ENCODE results near the gene C5.
"Not testable (repeated sequence)": the region's sequence is repeated elsewhere in the genome, so short reads cannot be mapped to it uniquely, and the experiment has no call there.

The C5 gene

DNA sequence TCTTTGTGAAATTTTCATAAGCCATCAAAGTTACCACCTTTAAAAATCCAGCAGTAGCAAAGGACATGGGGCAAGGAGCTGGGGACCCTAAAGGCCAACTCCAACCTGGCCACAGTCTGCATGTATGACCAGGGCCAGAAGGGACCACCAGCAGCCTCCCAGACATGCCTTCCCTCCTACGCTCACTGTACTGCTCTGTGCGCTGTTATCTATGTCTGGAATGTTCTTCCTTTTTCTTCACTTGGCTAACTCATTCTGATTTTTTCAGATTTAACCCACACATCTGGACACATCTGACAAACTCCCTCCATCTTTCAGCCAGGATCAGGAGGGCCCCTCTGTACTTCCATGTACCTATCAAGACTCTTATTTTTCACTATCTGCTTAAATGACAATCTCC is 75.9 kb downstream of the C5 start:
- Histone ChIP-seq H3F3A (ENCODE audit: insufficient read depth, low read length) (no peaks in the 10 kb centered on the region), H4K20me1 (ENCODE audit: insufficient read depth, low read length) (no peaks in the 10 kb centered on the region), H2AFZ (ENCODE audit: low read length) (no peak overlapping the region), H3K9me2 (replicated peaks; ENCODE audit: insufficient read depth, low read length) (no peaks in the 10 kb centered on the region), H3K36me3 (replicated peaks; ENCODE audit: insufficient read depth, low read length) (no peaks in the 10 kb centered on the region), H3K9me3 (replicated peaks; ENCODE audit: insufficient read depth, low read length) (no peaks in the 10 kb centered on the region), H3K27ac (ENCODE audit: low read length) (no peak overlapping the region), H3K27me3 (replicated peaks; ENCODE audit: insufficient read depth, low read length) (no peaks in the 10 kb centered on the region), H3K4me1 (ENCODE audit: low read length) (peaks cover 16% of the 10 kb centered on the region), H3K4me3 (ENCODE audit: low read length) (no peak overlapping the region), H3K4me2 (ENCODE audit: low read depth, low read length) (no peak overlapping the region), H3K9ac (ENCODE audit: low read length) (no peak overlapping the region), H3K79me2 (ENCODE audit: low read length) (no peaks in the 10 kb centered on the region)
- TF ChIP-seq EZH2phosphoT487 (IDR thresholded peaks at IDR 0.05; ENCODE audit: low read length) (no peak), EZH2 (optimal IDR thresholded peaks at IDR 0.05; ENCODE audit: low read depth, low read length) (no peak)
- TF ChIP-seq, protein P1, sequence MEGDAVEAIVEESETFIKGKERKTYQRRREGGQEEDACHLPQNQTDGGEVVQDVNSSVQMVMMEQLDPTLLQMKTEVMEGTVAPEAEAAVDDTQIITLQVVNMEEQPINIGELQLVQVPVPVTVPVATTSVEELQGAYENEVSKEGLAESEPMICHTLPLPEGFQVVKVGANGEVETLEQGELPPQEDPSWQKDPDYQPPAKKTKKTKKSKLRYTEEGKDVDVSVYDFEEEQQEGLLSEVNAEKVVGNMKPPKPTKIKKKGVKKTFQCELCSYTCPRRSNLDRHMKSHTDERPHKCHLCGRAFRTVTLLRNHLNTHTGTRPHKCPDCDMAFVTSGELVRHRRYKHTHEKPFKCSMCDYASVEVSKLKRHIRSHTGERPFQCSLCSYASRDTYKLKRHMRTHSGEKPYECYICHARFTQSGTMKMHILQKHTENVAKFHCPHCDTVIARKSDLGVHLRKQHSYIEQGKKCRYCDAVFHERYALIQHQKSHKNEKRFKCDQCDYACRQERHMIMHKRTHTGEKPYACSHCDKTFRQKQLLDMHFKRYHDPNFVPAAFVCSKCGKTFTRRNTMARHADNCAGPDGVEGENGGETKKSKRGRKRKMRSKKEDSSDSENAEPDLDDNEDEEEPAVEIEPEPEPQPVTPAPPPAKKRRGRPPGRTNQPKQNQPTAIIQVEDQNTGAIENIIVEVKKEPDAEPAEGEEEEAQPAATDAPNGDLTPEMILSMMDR (IDR thresholded peaks at IDR 0.05; ENCODE audit: low read length), result no peak
- DNase-seq, result no peak

DNA sequence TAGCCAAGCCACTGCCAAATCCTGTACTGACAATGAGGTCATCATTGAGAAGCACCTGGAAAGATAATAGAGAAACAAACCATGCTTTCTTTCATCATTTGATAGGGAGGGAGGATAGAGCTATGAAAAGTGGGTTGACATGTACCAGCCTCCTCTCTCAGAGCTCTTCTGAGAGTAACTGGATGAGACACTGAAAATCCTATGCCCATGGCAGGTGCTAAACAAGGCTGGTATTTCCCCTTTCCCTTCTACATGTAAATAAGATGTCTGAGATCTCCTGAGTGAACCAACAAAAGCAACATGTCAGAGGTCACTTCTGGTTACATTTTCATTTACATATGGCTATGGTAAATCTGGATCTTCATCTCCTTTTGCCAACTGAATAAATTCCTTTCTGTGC is 78.1 kb downstream of the C5 start:
- H3K9me2 ChIP-seq (replicated peaks; ENCODE audit: insufficient read depth, low read length), result no peaks in the 10 kb centered on the region
- 0 out of 2 replicates have a peak overlapping the region, but pooled peaks have one; percentile 25 for H2AFZ ChIP-seq (ENCODE audit: low read length)
- peak; percentile 20 for DNase-seq
- H3K9ac ChIP-seq (ENCODE audit: low read length), result no peak overlapping the region
- no peaks in the 10 kb centered on the region for H3K79me2 ChIP-seq (ENCODE audit: low read length)
- H3K27me3 ChIP-seq (replicated peaks; ENCODE audit: insufficient read depth, low read length), result no peaks in the 10 kb centered on the region
- H4K20me1 ChIP-seq (ENCODE audit: insufficient read depth, low read length), result no peaks in the 10 kb centered on the region
- H3K9me3 ChIP-seq (replicated peaks; ENCODE audit: insufficient read depth, low read length), result no peaks in the 10 kb centered on the region
- H3K36me3 ChIP-seq (replicated peaks; ENCODE audit: insufficient read depth, low read length), result no peaks in the 10 kb centered on the region
- H3K4me2 ChIP-seq (ENCODE audit: low read depth, low read length), result no peak overlapping the region; the same call in 1 of the 2 replicates
- H3F3A ChIP-seq (ENCODE audit: insufficient read depth, low read length), result no peaks in the 10 kb centered on the region
- TF ChIP-seq EZH2 (optimal IDR thresholded peaks at IDR 0.05; ENCODE audit: low read depth, low read length) (no peak), EZH2phosphoT487 (IDR thresholded peaks at IDR 0.05; ENCODE audit: low read length) (no peak)
- TF ChIP-seq, protein P1 (IDR thresholded peaks at IDR 0.05; ENCODE audit: low read length), result no peak
- H3K4me3 ChIP-seq (ENCODE audit: low read length), result no peak overlapping the region
- no peak overlapping the region for H3K27ac ChIP-seq (ENCODE audit: low read length)
- H3K4me1 ChIP-seq (ENCODE audit: low read length), result peaks cover 16% of the 10 kb centered on the region

DNA sequence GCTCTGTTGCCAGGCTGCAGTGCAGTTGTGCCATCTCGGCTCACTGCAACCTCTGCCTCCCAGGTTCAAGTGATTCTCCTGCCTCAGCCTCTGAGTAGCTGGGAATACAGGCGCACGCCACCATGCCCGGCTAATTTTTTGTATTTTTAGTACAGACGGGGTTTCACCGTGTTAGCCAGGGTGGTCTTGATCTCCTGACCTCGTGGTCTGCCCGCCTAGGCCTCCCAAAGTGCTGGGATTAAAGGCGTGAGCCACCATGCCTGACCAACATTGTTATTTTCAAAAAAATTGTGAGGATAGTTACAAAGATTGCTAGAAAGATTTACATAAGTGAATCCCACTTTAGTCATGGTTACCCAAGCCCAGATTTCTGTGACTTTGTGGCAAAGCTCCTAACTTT is 78.6 kb downstream of the C5 start:
- H3K9ac ChIP-seq (ENCODE audit: low read length), result not testable (repeated sequence)

DNA sequence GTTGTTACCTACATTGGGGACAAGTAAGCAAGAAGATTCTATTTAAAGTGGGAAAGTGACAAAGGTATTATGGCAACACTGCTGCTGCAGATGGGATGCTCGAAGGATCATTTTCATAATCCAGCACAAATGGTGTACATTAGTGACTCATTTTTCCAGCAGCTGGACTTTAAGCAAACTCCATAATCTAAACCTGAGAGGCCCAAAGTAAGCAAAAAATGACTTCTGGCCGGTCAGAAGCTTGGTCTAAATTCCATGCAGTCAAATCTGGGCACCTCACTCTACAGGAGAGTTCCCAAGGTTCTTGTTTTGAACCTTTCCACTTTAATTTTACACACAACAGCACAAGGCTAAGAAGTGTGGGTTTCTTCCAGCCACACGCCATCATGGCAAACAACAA is 79.8 kb downstream of the C5 start:
- H3K4me2 ChIP-seq (ENCODE audit: low read depth, low read length), result no peak overlapping the region
- TF ChIP-seq EZH2phosphoT487 (IDR thresholded peaks at IDR 0.05; ENCODE audit: low read length), result no peak
- TF ChIP-seq, protein P1 (IDR thresholded peaks at IDR 0.05; ENCODE audit: low read length), result no peak
- TF ChIP-seq EZH2 (optimal IDR thresholded peaks at IDR 0.05; ENCODE audit: low read depth, low read length), result no peak
- H2AFZ ChIP-seq (ENCODE audit: low read length), result no peak overlapping the region

More for the DNA sequence above, 78.6 kb downstream of the C5 start:
- not testable (repeated sequence) for H3K4me2 ChIP-seq (ENCODE audit: low read depth, low read length); H3K9me3 ChIP-seq (replicated peaks; ENCODE audit: insufficient read depth, low read length); H3F3A ChIP-seq (ENCODE audit: insufficient read depth, low read length); H3K4me3 ChIP-seq (ENCODE audit: low read length); DNase-seq; H3K9me2 ChIP-seq (replicated peaks; ENCODE audit: insufficient read depth, low read length); H3K27ac ChIP-seq (ENCODE audit: low read length); H3K36me3 ChIP-seq (replicated peaks; ENCODE audit: insufficient read depth, low read length); H4K20me1 ChIP-seq (ENCODE audit: insufficient read depth, low read length); H2AFZ ChIP-seq (ENCODE audit: low read length); H3K79me2 ChIP-seq (ENCODE audit: low read length); H3K27me3 ChIP-seq (replicated peaks; ENCODE audit: insufficient read depth, low read length)
- H3K4me1 ChIP-seq (ENCODE audit: low read length), result peaks cover 16% of the 10 kb centered on the region

More for the DNA sequence above, 79.8 kb downstream of the C5 start:
- H3K9me2 ChIP-seq (replicated peaks; ENCODE audit: insufficient read depth, low read length), result no peaks in the 10 kb centered on the region
- DNase-seq, result no peak
- no peaks in the 10 kb centered on the region for H3K27me3 ChIP-seq (replicated peaks; ENCODE audit: insufficient read depth, low read length)
- H3K79me2 ChIP-seq (ENCODE audit: low read length), result no peaks in the 10 kb centered on the region
- no peaks in the 10 kb centered on the region for H3F3A ChIP-seq (ENCODE audit: insufficient read depth, low read length)
- H3K9me3 ChIP-seq (replicated peaks; ENCODE audit: insufficient read depth, low read length), result no peaks in the 10 kb centered on the region
- H3K27ac ChIP-seq (ENCODE audit: low read length), result no peak overlapping the region
- H4K20me1 ChIP-seq (ENCODE audit: insufficient read depth, low read length), result no peaks in the 10 kb centered on the region
- no peak overlapping the region for H3K9ac ChIP-seq (ENCODE audit: low read length)
- no peak overlapping the region for H3K4me3 ChIP-seq (ENCODE audit: low read length)
- peaks cover 16% of the 10 kb centered on the region for H3K4me1 ChIP-seq (ENCODE audit: low read length)
- H3K36me3 ChIP-seq (replicated peaks; ENCODE audit: insufficient read depth, low read length), result no peaks in the 10 kb centered on the region

Data from MM.1S (cell line).